Eye (tissue), 1 donor: ENCODE measurements around the gene LHFPL6.
"Not testable (repeated sequence)": the region's sequence is repeated elsewhere in the genome, so short reads cannot be mapped to it uniquely, and the experiment has no call there.

ENCODE experiments used
- DNase-seq: peaks from one replicate; pipeline ENCODE4 v3.0.0-alpha.2; 2015

LHFPL6 gene

DNA sequence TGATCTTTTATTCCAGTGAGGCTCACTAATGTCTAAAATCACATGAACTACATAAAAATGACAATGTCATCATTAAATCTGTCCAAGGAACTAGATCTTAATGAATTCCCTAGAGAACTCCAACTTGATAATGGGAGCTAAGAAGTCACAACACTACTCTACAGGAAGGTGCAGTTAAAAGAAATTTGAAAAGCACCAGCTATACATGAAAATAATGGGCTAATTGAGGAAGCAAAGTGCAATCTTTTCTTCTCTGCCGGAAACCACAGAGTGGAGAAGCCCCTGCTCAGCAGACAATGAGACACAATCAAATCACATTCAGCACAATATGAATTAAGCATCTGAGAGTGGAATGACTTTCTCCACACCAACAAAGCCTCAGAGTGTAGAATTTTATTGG is 261.7 kb downstream of the LHFPL6 start:
- no peak for DNase-seq

DNA sequence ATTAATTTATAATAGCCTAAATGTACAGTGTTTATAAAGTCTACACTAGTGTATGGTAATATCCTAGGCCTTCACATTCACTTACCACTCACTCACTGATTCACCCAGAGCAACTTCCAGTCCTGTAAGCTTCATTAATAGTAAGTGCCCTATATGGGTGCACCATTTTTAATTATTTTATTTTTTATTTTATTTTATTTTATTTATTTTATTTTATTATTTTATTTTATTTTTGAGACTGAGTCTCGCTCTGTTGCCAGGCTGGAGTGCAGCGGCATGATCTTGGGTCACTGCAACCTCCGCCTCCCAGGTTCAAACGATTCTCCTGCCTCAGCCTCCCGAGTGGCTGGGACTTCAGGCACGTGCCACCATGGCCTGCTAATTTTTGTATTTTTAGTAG is 264.9 kb downstream of the LHFPL6 start:
- not testable (repeated sequence) for DNase-seq

DNA sequence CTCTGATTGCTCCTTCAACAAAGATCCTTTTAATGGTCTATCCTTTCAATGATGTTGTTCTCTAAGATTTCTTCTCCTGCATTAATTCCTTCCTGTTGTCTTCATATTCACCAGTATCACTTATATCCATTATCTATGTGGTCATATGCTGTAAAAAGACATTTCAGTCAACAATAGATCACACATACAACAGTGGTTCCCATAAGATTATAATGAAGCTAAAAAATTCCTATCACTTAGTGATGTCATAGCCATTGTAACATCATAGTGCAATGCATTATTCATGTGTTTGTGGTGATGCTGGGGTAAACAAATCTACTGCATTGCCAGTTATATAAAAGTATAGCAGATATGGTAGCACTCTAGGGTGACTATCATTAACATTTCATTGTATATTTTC is 266.1 kb downstream of the LHFPL6 start:
- DNase-seq: no peak

DNA sequence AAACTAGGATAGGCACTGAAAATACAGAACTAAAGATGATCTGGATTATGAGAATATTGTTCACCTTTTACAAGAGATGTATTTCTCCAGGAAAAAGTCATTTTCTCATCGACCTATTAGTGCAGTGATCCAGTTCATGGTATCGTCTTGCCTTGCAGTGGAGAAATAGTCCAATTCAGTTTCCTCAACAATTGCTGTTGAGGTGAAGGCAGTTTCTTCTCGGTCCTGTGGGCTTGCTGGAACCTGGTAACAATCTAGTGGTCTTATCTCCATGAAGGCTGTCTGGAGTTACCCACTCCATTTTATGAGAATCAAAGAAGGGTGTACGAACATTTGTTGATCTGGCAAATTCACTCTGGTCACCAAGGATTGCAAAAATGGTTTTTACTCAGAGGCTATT is 266.8 kb downstream of the LHFPL6 start:
- no peak for DNase-seq

DNA sequence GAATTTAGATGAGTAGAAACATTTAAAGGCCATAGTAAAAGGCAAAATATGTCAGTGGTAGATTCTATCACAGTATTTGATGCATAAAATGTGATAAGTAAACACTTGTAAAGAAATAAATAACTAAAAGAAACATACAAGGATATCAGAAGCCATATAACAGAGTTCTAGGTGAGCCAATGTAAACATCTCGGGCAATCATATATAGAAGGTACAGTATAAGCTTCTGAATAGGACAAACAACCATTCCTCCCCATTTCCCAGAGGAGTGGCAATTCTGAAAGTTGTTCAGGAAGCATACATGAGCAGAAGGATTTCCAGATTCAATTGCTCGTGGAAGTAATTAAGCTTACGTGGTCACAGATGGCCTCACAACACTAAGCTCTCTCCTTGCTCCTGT is 267.3 kb downstream of the LHFPL6 start:
- no peak for DNase-seq

DNA sequence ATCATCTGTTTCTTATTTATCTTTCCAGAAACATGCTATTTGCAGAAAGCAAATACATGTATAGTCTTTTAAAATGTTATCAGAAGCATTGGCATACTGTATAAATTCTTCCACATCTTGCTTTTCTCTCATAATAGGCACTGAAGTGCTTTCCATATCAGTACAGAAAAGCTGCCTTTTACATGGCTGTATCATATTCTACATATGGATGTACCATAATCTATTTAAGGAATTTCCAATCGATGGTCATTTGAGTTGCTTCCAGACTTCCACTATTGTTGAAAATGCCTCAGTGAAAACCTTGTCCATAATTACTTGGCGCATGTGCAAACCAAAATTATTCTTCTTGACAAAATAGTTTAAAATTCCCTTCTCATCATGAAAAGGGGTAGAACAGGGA is 272.5 kb downstream of the LHFPL6 start:
- DNase-seq: no peak

DNA sequence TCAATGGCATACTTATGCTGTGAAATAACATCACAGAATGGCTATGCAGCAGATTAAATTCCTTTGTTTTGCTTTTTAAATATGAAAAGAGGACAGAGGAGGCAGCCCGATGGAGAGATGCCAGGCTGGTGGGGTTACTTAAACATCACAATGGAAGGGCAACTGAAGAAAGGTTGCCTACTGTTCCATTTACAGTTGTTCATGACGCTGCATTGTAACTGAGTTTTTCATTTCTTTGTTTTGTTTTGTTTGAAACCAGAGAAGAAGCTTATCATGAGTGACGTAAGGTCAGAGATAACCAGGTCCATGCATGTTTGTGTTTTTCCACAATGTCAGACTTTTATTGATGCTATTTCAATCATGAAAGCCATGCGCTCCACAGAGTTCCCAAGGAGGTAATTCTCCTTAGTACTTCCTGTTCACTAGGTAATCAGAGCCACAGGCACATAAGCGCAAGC is 273.8 kb downstream of the LHFPL6 start:
- DNase-seq: no peak

DNA sequence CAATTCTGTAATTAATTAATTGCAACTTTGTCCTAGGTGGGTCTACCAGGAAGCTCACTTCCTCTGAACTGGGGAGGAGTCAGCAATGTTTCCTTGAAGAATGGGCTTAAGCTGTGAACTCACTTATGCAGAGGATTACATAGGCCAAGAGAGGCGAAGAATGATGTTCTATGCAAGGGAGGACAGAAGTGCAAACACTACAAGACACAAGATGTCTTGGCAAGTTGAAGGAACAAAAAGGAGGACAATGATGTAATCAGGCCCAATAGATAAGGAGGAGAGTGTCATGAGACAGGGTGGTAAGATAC is 275.9 kb downstream of the LHFPL6 start:
- no peak for DNase-seq

DNA sequence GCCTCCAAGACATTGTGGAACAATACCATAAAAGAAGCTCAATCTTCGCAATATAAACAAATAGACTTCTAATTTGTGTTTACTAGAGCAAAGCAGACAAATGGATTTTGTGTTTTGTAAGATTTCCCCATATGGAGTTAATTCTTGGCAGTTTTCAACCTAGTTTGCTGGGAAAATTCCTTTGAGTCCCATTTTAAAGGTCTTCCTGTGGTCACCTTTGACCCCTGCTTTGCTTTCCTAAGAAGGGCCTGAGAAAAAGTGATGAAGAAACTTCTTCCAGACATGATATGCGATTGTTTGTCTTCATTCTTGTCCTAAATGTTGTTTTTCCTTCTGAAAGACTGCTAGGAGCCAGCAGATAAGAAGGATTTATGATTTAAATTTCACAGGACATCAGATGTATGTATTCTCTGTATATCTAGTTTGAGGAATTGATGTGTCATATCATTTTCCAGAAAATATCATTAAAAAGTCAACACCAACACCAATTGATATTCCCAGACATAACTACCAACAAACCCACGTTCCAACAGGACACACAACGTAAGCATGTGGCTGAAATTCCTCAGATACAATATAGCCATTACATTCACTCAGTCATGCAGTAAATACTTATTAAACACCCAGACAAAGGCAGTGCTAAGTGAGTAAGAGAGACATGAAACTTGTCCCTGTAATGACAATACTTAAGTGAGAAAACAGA is 276.4 kb downstream of the LHFPL6 start:
- DNase-seq: peak; percentile 78

DNA sequence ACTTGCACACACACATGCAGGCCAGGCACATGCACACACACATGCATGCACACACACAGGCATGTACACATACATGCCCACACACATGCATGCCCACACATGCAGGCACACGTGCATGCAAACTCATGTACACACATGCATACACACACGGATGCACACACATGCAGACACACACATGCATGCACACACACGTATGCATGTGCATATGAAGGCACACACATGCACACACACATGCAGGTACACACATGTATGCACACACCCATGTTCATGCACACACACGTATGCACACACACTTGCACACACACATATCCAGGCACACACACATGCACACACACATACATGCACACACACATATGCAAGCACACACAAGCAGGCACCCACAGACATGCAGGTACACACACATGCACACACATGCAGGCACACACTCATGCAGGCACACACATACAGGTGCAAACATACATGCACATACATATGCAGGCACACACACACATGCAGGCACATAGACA is 278.1 kb downstream of the LHFPL6 start:
- no peak for DNase-seq

DNA sequence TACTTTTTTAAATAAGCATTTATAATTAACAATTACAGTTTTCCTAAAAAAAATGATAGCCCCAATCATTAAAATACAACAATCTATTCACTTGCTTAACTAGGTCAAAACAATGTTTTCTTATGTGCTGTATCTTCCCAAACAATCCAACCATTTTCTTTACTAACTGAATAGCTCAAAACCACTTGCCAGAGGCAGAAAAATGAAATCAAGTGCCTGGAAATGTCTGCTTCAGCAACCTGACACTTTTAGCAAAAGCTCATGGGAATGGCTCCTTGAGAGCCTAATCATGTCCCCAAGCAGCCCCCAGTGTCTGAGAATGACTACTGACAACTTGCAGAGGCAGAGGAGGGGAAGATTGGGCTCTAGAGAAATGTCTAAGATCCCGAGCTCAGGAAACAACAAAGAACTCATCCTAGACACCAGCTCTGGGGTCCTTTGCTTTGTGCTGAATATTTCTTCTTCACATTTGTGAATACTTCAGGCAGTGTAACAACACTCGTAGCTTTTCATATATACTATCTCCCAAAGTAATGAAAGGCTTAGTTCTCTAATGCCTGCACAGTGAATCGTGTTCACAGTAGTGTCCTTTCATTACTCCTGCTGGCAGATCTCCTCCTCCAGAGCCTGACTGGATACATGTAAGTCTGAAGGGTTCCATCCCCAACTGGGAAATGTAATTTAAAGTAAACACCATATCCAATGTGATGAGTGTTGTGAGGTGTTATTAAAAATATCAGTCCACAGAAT is 280.0 kb downstream of the LHFPL6 start:
- DNase-seq: peak; percentile 68

DNA sequence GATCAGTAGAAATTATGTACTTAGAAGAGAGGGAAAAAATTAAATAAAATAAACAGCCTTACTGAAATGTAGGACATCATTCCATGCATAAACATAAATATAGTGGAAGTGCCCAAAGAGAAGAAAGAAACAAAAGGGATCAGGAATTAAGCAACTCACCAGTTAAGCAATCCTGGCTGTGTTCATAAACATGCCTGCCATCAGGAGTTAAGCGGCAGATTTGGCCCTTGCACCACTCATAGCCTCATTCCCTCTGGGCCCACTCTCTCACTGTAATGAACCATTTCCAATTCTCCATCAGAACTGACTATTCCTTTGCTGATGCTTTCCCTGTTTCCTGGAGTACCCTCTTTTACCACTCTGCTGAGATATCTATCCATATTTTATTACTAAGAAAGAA is 281.4 kb downstream of the LHFPL6 start:
- peak; percentile 30 for DNase-seq

DNA sequence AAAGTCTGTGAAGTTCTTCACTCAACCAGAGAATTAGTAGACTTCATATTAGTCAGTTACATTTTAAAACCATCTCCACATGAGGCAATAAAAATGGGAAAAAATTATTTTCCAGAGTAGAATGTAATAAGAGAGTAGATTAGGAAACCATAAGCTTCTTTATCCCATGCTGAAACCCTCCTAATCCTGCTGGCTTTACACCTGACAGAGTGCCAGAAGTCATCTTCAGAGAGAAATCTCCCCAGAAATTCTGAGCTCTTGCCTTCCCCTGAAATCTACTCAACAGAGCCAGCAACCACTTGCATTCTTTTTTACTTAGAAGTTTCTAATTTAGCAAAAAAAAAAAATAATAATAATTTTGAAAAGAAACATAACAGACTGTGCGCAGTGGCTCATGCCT is 284.8 kb downstream of the LHFPL6 start:
- peak; percentile 38 for DNase-seq

DNA sequence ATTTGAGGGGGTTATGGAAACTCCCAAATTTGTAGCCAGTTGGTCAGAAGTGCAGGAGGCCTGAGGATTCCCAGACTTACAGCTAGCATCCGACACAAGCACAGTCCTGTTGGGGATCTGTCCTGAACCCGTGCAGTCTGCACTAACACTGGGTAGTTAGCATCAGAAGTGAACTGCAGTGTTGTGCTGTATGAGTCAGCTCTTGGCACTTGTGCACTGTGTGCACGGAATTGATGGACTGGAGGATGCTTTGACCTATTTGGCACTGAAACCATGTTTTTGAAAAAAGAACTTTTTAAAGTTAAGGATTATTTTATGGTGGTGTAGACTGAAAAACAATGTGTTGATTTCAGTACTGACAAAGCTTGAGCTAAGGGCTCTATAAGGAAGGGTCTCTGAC is 285.7 kb downstream of the LHFPL6 start:
- DNase-seq: no peak

DNA sequence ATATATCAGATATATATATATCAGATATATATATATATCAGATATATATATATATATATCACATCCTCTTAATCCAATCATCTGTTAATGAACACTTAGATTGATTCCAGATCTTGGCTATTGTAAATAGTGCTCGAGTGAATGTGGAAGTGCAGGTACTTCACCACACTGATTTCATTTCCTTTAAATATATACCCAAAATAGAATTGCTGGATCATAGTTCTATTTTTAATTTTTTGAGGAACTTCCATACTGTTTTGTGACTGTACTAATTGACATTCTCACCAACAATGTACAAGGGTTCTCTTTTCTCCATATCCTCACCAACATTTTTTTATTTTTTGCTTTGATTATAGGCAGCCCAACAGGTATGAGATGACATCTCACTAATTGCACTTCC is 287.2 kb downstream of the LHFPL6 start:
- DNase-seq: no peak

DNA sequence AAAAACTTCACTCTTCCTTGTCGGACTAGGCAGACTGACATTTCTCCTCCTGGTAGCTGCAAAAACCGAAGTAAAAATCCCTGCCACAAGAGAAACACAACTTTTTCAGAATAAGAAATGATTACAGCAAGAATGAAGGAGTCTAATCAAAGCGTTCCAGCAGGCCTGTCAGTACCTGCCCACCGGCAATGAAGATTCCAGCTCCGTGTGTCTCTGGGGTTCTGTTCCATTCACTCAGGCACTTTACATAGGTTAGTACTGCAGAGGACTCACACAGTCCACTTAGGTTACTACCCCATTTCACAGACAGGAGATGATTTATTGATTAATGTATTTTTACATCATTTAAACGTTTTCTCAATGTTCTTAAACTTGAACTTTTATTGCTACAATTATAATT is 289.3 kb downstream of the LHFPL6 start:
- DNase-seq: no peak

DNA sequence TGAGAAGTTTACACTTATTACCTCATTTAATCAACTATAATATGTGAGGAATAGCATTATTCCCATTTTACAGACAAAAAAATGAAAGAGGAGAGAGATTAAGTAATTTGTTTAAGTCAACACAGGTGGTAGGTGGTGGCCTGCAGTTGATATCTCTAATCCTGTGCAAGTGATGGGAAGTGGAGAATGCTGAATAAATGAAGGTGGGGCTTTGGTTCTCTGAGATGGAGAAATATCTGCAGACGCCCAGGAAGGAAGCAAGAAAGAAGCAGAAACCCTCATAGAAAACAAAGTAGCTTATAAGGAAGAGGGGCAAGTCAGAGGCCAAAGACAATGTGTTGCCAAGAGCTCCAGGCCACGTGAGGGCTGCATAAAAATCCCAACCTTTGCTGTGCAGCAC is 290.4 kb downstream of the LHFPL6 start:
- DNase-seq: no peak

DNA sequence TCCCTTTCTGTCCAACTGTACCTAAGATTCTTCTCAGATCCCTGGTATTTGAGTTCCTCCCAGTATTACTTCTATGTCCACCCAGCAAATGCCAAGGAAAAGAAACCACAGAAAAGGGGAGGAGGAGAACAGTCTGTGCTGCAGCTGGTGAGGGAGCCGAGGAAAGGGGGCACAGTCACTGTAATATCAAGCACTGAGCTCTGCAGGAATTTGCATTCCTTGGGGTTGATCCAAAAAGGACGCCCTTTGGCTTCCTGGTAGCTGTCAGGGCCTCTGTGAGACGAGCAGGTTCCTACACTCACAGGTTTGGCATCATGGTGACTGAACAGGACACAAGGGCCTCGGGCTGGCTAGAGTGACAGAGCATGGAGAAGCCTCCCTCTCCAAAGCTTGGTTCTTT is 291.4 kb downstream of the LHFPL6 start:
- DNase-seq: no peak

DNA sequence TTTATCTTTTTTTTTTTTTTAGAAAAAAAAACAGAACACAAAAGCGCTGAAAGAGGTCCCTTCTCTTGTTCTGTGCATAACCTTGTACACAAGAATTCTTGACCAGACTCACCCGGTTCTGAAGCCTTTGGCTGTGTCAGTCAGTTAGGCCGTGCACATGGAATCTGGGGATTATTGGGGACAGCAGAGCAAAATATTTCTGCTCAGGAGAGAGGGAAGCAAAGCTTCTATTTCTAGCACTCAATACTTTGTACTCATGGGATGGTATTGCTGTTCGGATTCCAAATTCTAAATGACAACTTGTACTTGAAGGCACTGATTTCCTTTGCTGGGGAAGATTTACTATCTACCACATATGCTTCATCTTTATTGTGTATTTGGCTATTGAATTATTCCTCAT is 292.0 kb downstream of the LHFPL6 start:
- DNase-seq: no peak

DNA sequence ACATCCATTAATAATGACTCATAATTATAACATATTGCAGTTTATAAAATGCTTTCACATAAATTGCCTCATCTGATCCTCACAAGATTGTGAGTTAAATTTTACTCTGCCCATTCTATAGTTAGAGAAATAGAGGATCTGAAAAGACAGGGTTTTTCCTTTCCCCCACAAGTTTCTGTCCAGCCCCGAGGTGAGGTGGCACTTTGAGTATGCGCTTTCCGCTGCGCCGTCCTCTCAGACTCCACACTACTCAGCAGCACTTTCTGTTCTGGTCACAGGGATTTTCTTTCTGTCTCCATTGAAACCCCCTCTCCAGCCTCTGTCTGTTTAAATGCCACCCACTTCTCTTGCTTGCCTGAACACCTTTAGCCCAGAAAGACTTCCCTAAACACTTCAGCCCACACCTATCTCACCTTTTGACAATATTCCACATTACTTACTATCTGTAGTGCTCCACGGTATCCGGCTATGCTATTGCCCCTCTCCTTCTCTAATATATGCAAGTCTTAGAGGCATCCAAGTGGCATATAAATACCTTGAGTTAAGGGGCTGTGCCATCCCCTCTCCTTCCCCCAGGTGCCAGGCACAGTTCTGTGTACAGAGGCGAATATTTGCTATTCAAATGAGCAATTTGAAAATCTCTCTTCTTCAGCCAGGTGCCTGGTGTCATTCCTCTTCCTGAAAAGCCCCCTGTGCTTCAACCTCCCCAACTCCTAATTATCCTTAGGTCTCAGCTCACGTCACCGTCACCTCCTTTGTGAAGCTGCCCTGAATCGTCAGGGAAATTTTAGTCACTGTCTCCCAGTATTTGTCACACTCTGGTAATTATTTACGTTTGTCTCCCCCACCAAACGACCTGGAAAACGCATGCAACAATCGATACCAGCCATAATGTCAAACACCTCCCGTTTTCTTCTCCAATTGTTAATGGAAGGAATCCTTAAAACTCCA is 296.1 kb downstream of the LHFPL6 start:
- DNase-seq: peak; percentile 32

DNA sequence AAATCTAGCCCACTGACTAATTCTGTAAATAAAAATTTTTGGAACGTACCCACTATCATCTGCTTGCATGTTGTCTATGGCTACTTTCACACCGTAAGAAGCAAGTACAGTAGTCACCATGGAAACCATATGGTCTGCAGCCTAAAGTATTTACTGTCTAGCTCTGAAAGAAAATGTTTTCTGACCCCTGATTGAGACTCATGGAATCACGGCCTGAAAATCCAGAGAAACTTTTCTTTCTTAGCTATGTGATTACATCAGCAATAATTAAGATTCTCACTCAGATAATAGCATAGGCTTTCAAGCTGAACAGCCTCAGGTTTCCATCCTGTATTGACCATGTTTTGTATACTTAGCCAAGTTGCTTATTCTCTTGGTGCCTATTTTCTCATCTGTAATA is 300.2 kb downstream of the LHFPL6 start:
- no peak for DNase-seq

DNA sequence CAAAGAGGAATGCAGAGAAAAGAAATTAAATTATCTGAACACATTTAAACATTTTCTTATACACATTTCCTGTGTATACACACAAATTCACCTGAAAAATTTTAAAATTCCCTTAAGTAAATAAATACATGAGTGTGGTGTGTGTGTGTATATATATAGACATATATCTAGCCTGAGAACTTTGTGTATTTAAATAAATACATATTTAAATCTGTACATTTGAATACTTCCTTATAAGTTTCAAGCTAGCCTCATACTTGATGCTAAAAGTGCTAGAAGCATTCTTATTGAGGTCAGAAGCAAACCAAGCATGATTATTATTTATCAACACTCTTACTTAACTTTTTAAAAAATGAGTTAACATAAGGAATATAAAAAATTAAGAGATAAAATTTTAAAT is 304.0 kb downstream of the LHFPL6 start:
- no peak for DNase-seq

DNA sequence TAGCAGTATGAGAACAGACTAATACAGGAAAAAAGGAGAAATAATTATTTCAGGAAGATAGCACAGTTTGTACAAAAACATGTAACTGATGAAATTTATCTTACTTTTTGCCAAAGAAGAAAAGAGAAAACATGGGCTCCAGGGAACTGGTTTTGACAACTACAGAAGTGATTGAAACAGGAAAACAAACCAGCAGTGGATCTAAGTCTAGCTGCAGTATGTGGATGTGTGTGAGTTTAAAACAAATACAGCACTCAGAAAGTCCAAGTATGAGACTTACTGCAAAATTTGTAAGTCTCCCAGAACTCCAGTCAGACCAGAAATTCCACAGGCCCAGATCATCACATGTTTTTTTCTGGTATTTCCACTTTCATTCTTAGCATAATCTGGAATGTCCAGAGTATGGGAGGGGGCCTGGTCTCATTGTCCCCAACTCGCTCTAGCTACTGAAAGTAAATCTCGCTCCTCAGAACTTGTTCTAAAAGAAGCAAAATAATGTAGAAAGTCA is 305.3 kb downstream of the LHFPL6 start:
- DNase-seq: no peak
